Midbrain (tissue), 1 donor: ENCODE data around the gene KCNC2.

Experiments used
- DNase-seq: peaks from one replicate; lab custom pipeline; 2025; lab: John Stamatoyannopoulos, UW

Gene KCNC2

GRCh38 chr12:75161488-75161887, 48.2 kb downstream of the KCNC2 start:
- DNase-seq: no peak

GRCh38 chr12:75157385-75157784, 52.3 kb downstream of the KCNC2 start:
- DNase-seq: no peak

- no peak for DNase-seq
Observed at GRCh38 chr12:75155962-75156361, 53.7 kb downstream of the KCNC2 start.

- DNase-seq: no peak
Observed at GRCh38 chr12:75154388-75154787, 55.3 kb downstream of the KCNC2 start.

- DNase-seq: no peak
Observed at GRCh38 chr12:75139196-75139595, 70.4 kb downstream of the KCNC2 start.

- no peak for DNase-seq
Observed at GRCh38 chr12:75137896-75138295, 71.7 kb downstream of the KCNC2 start.

- DNase-seq: no peak
Observed at GRCh38 chr12:75135026-75135425, 74.6 kb downstream of the KCNC2 start.

- DNase-seq: no peak
Observed at GRCh38 chr12:75130811-75131210, 78.8 kb downstream of the KCNC2 start.

GRCh38 chr12:75129275-75129674, 80.4 kb downstream of the KCNC2 start:
- DNase-seq: no peak

- DNase-seq: no peak
Observed at GRCh38 chr12:75121036-75121705, 88.5 kb downstream of the KCNC2 start.

GRCh38 chr12:75120311-75120711, 89.3 kb downstream of the KCNC2 start:
- DNase-seq: no peak

GRCh38 chr12:75116646-75117198, 92.9 kb downstream of the KCNC2 start:
- no peak for DNase-seq

- DNase-seq: no peak
Observed at GRCh38 chr12:75115748-75116147, 93.9 kb downstream of the KCNC2 start.

GRCh38 chr12:75103822-75104221, 105.8 kb downstream of the KCNC2 start:
- DNase-seq: no peak

GRCh38 chr12:75101781-75102180, 107.9 kb downstream of the KCNC2 start:
- DNase-seq: no peak

GRCh38 chr12:75099210-75099609, 110.4 kb downstream of the KCNC2 start:
- no peak for DNase-seq

GRCh38 chr12:75097003-75097402, 112.6 kb downstream of the KCNC2 start:
- no peak for DNase-seq

- DNase-seq: no peak
Observed at GRCh38 chr12:75087654-75088053, 122.0 kb downstream of the KCNC2 start.

- DNase-seq: no peak
Observed at GRCh38 chr12:75086091-75087038, 123.3 kb downstream of the KCNC2 start.

GRCh38 chr12:75081305-75081704, 128.3 kb downstream of the KCNC2 start:
- DNase-seq: no peak

- DNase-seq: no peak
Observed at GRCh38 chr12:75080582-75080981, 129.1 kb downstream of the KCNC2 start.

- no peak for DNase-seq
Observed at GRCh38 chr12:75065482-75065881, 144.2 kb downstream of the KCNC2 start.

GRCh38 chr12:75062691-75063090, 146.9 kb downstream of the KCNC2 start:
- no peak for DNase-seq
